Fibroblast of lung (primary cell): ENCODE data around the gene MACROD2. TPM values are rescaled to one million over a fixed set of nuclear protein-coding genes. Genes with fewer than 3 reads are reported as not detected.

ENCODE experiments used
- DNase-seq, 2 donors: peaks; one replicate each; pipeline versions ENCODE4 v3.0.0 to v3.0.0-alpha.2; 2010; ENCODE audit warnings: low read depth in 2 of 2
- H2AFZ ChIP-seq: 2 replicates; pipeline ENCODE4 v1.5.1; 2012; ENCODE audit warnings: low read length, control low read depth, inconsistent platforms
- H3K27ac ChIP-seq: 2 replicates; pipeline ENCODE4 v1.5.1; 2011; ENCODE audit warnings: low read length, control low read depth; ENCODE audit not compliant: insufficient read depth
- H3K27me3 ChIP-seq: 2 replicates; pipeline ENCODE4 v1.5.1; 2011; ENCODE audit warnings: mild to moderate bottlenecking, low read length; ENCODE audit not compliant: control insufficient read depth, insufficient read depth
- H3K36me3 ChIP-seq: 2 replicates; pipeline ENCODE4 v1.5.1; 2011; ENCODE audit warnings: low read length; ENCODE audit not compliant: control insufficient read depth, insufficient read depth
- H3K4me1 ChIP-seq: 2 replicates; pipeline ENCODE4 v1.5.1; 2011; ENCODE audit warnings: low read length; ENCODE audit not compliant: control insufficient read depth, insufficient read depth; ENCODE audit errors: extremely low read depth
- H3K4me2 ChIP-seq: 2 replicates; pipeline ENCODE4 v1.5.1; 2011; ENCODE audit warnings: low read length, control low read depth; ENCODE audit not compliant: insufficient read depth; ENCODE audit errors: extremely low read depth
- H3K4me3 ChIP-seq, 4 experiments: fragments of 200-600 bp in 1 of 4; sonication (generic) in 1 of 4; replicated peaks in 1 of 4; 2 replicates each; pipeline ENCODE4 v1.5.1; 2011 to 2016; ENCODE audit warnings: low read length in 4 of 4, low read depth in 3 of 4, mild to moderate bottlenecking in 3 of 4, control low read depth in 2 of 4, inconsistent platforms in 1 of 4, mixed read lengths in 1 of 4; ENCODE audit not compliant: insufficient read depth in 1 of 4; ENCODE audit errors: control extremely low read depth in 1 of 4
- H3K79me2 ChIP-seq: 2 replicates; pipeline ENCODE4 v1.5.1; 2012; ENCODE audit warnings: mild to moderate bottlenecking, low read length, inconsistent platforms; ENCODE audit not compliant: control insufficient read depth, insufficient read depth
- H3K9ac ChIP-seq: 2 replicates; pipeline ENCODE4 v1.5.1; 2011; ENCODE audit warnings: mild to moderate bottlenecking, low read length, control low read depth; ENCODE audit not compliant: insufficient read depth
- H3K9me3 ChIP-seq: 2 replicates; pipeline ENCODE4 v1.5.1; 2012; ENCODE audit warnings: low read depth, low read length; ENCODE audit not compliant: control insufficient read depth, insufficient read depth
- H4K20me1 ChIP-seq: 2 replicates; pipeline ENCODE4 v1.5.1; 2011; ENCODE audit warnings: low read length; ENCODE audit not compliant: control insufficient read depth, insufficient read depth; ENCODE audit errors: extremely low read depth
- CTCF ChIP-seq, 2 donors: IDR thresholded peaks in 1 of 2; conservative IDR thresholded peaks in 1 of 2; 1 replicate in 1 of 2; 2 replicates in 1 of 2; pipeline ENCODE4 v1.5.1; 2011 to 2012; ENCODE audit warnings: low read length in 2 of 2, control low read depth in 1 of 2, inconsistent platforms in 1 of 2, low read depth in 1 of 2, mild to moderate bottlenecking in 1 of 2
- EZH2 ChIP-seq: IDR thresholded peaks from 2 replicates; pipeline ENCODE4 v1.5.1; 2012; ENCODE audit warnings: low read length, control low read depth, mild to moderate bottlenecking; ENCODE audit errors: missing control alignments
- polyA plus RNA-seq, 2 donors: library from polyadenylated mRNA; depleted of rRNA in 1 of 2; stranded (reverse) in 1 of 2; unstranded in 1 of 2; fragments of >200 nt; gene quantifications; 2 replicates each; pipeline ENCODE4 v1.2.1, GENCODE V29; 2011 to 2012; ENCODE audit warnings: missing spikeins in 1 of 2
- total RNA-seq: library from RNA; depleted of rRNA; stranded (reverse); fragments of >200 nt; gene quantifications from 2 replicates; pipeline ENCODE4 v1.2.1, GENCODE V29; 2014

MACROD2 gene
- total and polyA plus RNA-seq, 2 donors (not counting 1 experiment from before 2014, with no cell fraction given), result 0.54 to 1.7 TPM

- no peaks in the 10 kb centered on the region for H3K27me3 ChIP-seq
- H4K20me1 ChIP-seq, result no peaks in the 10 kb centered on the region
- H3K9me3 ChIP-seq, result no peaks in the 10 kb centered on the region
- H3K27ac ChIP-seq, result no peak overlapping the region
- no peak overlapping the region for H3K4me2 ChIP-seq
- no peaks in the 10 kb centered on the region for H3K4me1 ChIP-seq
- TF ChIP-seq CTCF (conservative IDR thresholded peaks at IDR 0.05 in 1 of 2, IDR thresholded peaks at IDR 0.05 in 1 of 2; ENCODE audit: low read depth in 1 of 2, low read length in 2 of 2) (no peak), EZH2 (no peak)
- DNase-seq, result peak in 1 of 2 donors; percentile 2
- no peak overlapping the region for H3K9ac ChIP-seq
- H3K79me2 ChIP-seq, result no peaks in the 10 kb centered on the region
- H3K4me3 ChIP-seq, result no peak overlapping the region
- no peak overlapping the region for H2AFZ ChIP-seq
- H3K36me3 ChIP-seq, result no peaks in the 10 kb centered on the region
These were observed 1946.8 kb downstream of the MACROD2 start for GRCh38 chr20:15942130-15942529.

GRCh38 chr20:15945289-15945688 is 1950.0 kb downstream of the MACROD2 start:
- no peaks in the 10 kb centered on the region for H3K27me3 ChIP-seq
- TF ChIP-seq CTCF (conservative IDR thresholded peaks at IDR 0.05 in 1 of 2, IDR thresholded peaks at IDR 0.05 in 1 of 2; ENCODE audit: low read depth in 1 of 2, low read length in 2 of 2) (no peak), EZH2 (no peak)
- H4K20me1 ChIP-seq, result no peaks in the 10 kb centered on the region
- H3K36me3 ChIP-seq, result no peaks in the 10 kb centered on the region
- no peaks in the 10 kb centered on the region for H3K4me1 ChIP-seq
- DNase-seq, result peak in 1 of 2 donors; percentile 41
- H3K4me2 ChIP-seq, result no peak overlapping the region
- H3K27ac ChIP-seq, result no peak overlapping the region
- no peak overlapping the region for H2AFZ ChIP-seq
- no peaks in the 10 kb centered on the region for H3K9me3 ChIP-seq
- H3K79me2 ChIP-seq, result no peaks in the 10 kb centered on the region
- no peak overlapping the region for H3K9ac ChIP-seq
- H3K4me3 ChIP-seq, result no peak overlapping the region

- H3K27me3 ChIP-seq, result no peaks in the 10 kb centered on the region
- no peak overlapping the region for H3K9ac ChIP-seq
- H3K4me1 ChIP-seq, result no peaks in the 10 kb centered on the region
- H3K4me2 ChIP-seq, result no peak overlapping the region
- H4K20me1 ChIP-seq, result no peaks in the 10 kb centered on the region
- H3K9me3 ChIP-seq, result no peaks in the 10 kb centered on the region
- no peaks in the 10 kb centered on the region for H3K36me3 ChIP-seq
- no peak overlapping the region for H2AFZ ChIP-seq
- no peak for DNase-seq
- H3K27ac ChIP-seq, result no peak overlapping the region
- TF ChIP-seq CTCF (conservative IDR thresholded peaks at IDR 0.05 in 1 of 2, IDR thresholded peaks at IDR 0.05 in 1 of 2; ENCODE audit: low read depth in 1 of 2, low read length in 2 of 2), result no peak
- TF ChIP-seq EZH2, result no peak
- no peaks in the 10 kb centered on the region for H3K79me2 ChIP-seq
- no peak overlapping the region for H3K4me3 ChIP-seq
These were observed 1954.1 kb downstream of the MACROD2 start for GRCh38 chr20:15949391-15949790.
